BLaER1 (cell line): ENCODE data around the gene OGFR.

Experiments used
- H3K27ac ChIP-seq: shearing (Covaris generic); formaldehyde crosslinking; 2 replicates; pipeline ENCODE4 v1.8.1; 2022
- H3K27me3 ChIP-seq: shearing (Covaris generic); formaldehyde crosslinking; 2 replicates; pipeline ENCODE4 v1.8.1; 2022
- H3K36me3 ChIP-seq: shearing (Covaris generic); formaldehyde crosslinking; 2 replicates; pipeline ENCODE4 v1.8.1; 2022
- H3K4me1 ChIP-seq: shearing (Covaris generic); formaldehyde crosslinking; 2 replicates; pipeline ENCODE4 v1.8.1; 2022
- H3K4me2 ChIP-seq: shearing (Covaris generic); formaldehyde crosslinking; 2 replicates; pipeline ENCODE4 v1.8.1; 2022
- H3K4me3 ChIP-seq: shearing (Covaris generic); formaldehyde crosslinking; 2 replicates; pipeline ENCODE4 v1.8.1; 2022
- H3K9ac ChIP-seq: shearing (Covaris generic); formaldehyde crosslinking; 2 replicates; pipeline ENCODE4 v1.8.1; 2022
- H3K9me3 ChIP-seq: shearing (Covaris generic); formaldehyde crosslinking; 2 replicates; pipeline ENCODE4 v1.8.1; 2022
- H4K20me1 ChIP-seq: shearing (Covaris generic); formaldehyde crosslinking; 2 replicates; pipeline ENCODE4 v1.8.1; 2022
- Cebpa-rat ChIP-seq: shearing (Covaris generic); IDR thresholded peaks from 2 replicates; pipeline ENCODE4 v1.8.1; 2022

OGFR gene

GRCh38 chr20:62762376-62762775 lies 42.3 kb upstream of the OGFR start:
- Histone ChIP-seq H3K4me2 (peak overlapping the region; percentile 70; the same call in 1 of the 2 replicates), H3K4me1 (peaks cover 49% of the 10 kb centered on the region), H3K9ac (no peak overlapping the region), H3K27ac (no peak overlapping the region), H3K36me3 (no peaks in the 10 kb centered on the region; the same call in 1 of the 2 replicates), H4K20me1 (no peaks in the 10 kb centered on the region), H3K9me3 (no peaks in the 10 kb centered on the region), H3K27me3 (no peaks in the 10 kb centered on the region), H3K4me3 (no peak overlapping the region)
- no peak for TF ChIP-seq Cebpa-rat

DNA sequence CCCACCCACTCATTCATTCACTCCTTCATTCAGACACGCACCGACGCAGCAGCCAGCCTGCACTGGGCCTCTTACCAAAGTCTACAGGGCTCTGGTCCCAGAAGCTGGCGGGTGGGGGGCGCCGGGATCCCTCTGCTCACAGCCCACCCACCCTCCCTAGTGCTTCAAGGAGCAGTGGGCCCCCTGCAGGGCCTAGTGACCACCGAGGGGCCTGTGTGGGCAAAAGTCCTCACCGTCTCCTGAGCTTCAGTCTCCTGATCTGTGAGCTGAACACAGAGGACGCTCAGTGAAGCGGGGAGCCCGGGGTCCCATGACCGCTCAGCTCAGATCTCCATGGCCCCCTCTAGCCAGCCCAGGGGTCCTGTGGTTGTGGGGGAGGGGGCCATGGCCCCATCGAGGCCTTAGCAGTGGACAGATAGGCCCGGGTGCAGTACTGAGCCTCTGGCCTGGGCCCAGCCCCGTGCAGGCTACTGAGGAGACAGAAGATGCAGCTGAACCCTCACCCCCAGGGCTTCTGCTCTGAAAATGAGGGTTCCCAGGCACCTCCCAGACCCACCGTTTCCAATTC lies 41.8 kb upstream of the OGFR start:
- Histone ChIP-seq H3K4me3 (no peak overlapping the region), H3K36me3 (no peaks in the 10 kb centered on the region; the same call in 1 of the 2 replicates), H4K20me1 (no peaks in the 10 kb centered on the region), H3K4me2 (no peak overlapping the region), H3K27me3 (no peaks in the 10 kb centered on the region), H3K9me3 (no peaks in the 10 kb centered on the region), H3K9ac (no peak overlapping the region), H3K4me1 (peaks cover 54% of the 10 kb centered on the region), H3K27ac (no peak overlapping the region)
- TF ChIP-seq Cebpa-rat = no peak

DNA sequence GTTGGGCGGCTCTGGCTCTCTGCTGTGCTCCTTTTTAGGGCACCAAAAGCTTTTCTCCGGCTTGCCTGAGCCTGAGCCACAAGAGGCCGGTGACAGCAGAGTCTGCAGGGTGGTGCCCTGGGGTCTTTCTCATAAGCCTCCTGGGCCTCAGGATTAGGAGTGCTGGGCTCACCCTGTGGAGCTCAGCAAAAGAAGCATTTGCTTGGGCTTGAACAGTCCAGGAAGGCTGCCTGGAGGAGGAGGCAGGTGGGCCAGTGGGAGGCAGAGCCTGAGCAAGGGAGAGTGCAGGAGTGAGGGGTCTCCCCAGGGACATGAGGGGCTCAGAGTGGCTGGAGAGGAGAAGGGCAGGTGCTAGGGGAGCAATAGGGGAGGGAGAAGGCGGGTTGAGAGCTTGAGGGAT lies 41.2 kb upstream of the OGFR start:
- Histone ChIP-seq H3K4me3 (no peak overlapping the region), H3K9ac (no peak overlapping the region), H3K4me2 (no peak overlapping the region), H3K27me3 (no peaks in the 10 kb centered on the region), H3K36me3 (no peaks in the 10 kb centered on the region; the same call in 1 of the 2 replicates), H4K20me1 (no peaks in the 10 kb centered on the region), H3K27ac (no peak overlapping the region), H3K9me3 (no peaks in the 10 kb centered on the region), H3K4me1 (peaks cover 59% of the 10 kb centered on the region)
- no peak for TF ChIP-seq Cebpa-rat

GRCh38 chr20:62764156-62764935 lies 40.3 kb upstream of the OGFR start:
- H3K4me2 ChIP-seq = peak overlapping the region; percentile 19; the same call in 1 of the 2 replicates
- H3K4me3 ChIP-seq = no peak overlapping the region
- no peak overlapping the region for H3K9ac ChIP-seq
- no peaks in the 10 kb centered on the region for H3K9me3 ChIP-seq
- H4K20me1 ChIP-seq = no peaks in the 10 kb centered on the region
- H3K27me3 ChIP-seq = no peaks in the 10 kb centered on the region
- no peak overlapping the region for H3K27ac ChIP-seq
- peaks cover 68% of the 10 kb centered on the region for H3K4me1 ChIP-seq
- H3K36me3 ChIP-seq = no peaks in the 10 kb centered on the region; the same call in 1 of the 2 replicates
- no peak for TF ChIP-seq Cebpa-rat

DNA sequence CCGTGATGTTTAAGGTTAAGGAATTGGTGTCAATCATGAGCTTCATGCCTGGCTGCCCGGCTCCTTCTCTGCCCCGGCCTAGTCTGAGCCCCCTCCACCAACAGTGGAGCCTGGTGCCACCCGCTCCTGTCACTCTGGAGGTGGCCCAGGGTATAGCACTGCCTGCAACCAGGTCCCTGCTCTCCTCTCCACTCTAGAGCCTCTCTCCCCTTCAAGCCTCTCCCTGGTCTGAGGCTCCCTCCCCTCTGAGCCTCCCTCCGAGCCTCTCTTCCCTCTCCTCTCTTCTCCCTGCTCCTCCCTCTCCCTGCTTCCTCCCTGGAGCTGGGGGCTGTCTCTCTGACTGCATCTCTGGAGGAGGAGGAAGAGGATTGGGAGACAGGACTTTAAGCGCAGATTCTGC lies 39.6 kb upstream of the OGFR start:
- H3K4me3 ChIP-seq = no peak overlapping the region
- H3K36me3 ChIP-seq = no peaks in the 10 kb centered on the region; the same call in 1 of the 2 replicates
- H4K20me1 ChIP-seq = no peaks in the 10 kb centered on the region
- peaks cover 75% of the 10 kb centered on the region for H3K4me1 ChIP-seq
- no peaks in the 10 kb centered on the region for H3K27me3 ChIP-seq
- TF ChIP-seq Cebpa-rat = no peak
- no peak overlapping the region for H3K9ac ChIP-seq
- no peaks in the 10 kb centered on the region for H3K9me3 ChIP-seq
- H3K4me2 ChIP-seq = peak overlapping the region; percentile 19; the same call in 1 of the 2 replicates
- no peak overlapping the region for H3K27ac ChIP-seq

DNA sequence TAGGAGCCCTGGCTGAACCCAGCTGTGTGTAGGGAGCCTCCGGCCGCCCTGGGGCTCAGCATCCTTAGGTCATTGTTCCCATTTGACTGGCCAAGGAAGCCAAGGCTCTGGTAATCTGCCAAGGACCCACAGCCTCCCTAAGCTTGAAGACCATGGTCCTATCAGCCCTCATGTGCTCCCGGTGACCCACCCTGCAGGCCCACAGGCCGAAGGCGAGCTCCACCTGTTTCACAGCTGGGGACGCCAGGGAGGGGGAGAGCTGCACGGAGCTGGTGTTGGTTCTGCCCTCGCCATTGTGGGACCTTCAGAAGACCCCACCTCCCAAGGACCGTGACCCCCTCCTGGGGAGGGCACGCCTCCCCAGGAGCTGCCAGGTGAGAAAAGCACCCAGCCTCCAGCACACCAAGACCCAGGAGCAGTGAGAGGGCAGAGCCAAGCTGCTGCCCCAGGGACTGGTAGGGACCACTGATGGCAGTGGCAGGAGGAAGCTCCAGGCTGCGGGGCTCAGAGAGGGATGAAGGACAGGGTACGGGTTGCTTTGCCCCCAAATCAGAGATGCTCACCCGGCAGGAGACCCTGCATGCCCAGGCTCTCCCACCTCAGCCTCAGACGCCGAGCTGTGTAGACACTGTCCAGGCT lies 39.1 kb upstream of the OGFR start:
- H3K4me2 ChIP-seq = no peak overlapping the region; the same call in 1 of the 2 replicates
- no peak overlapping the region for H3K4me3 ChIP-seq
- H3K4me1 ChIP-seq = peaks cover 79% of the 10 kb centered on the region
- no peak overlapping the region for H3K27ac ChIP-seq
- no peaks in the 10 kb centered on the region for H3K9me3 ChIP-seq
- H3K36me3 ChIP-seq = no peaks in the 10 kb centered on the region
- TF ChIP-seq Cebpa-rat = no peak
- H3K27me3 ChIP-seq = no peaks in the 10 kb centered on the region
- no peaks in the 10 kb centered on the region for H4K20me1 ChIP-seq
- H3K9ac ChIP-seq = no peak overlapping the region

GRCh38 chr20:62766071-62766450 lies 38.6 kb upstream of the OGFR start:
- H4K20me1 ChIP-seq = no peaks in the 10 kb centered on the region
- H3K9me3 ChIP-seq = no peaks in the 10 kb centered on the region
- no peaks in the 10 kb centered on the region for H3K36me3 ChIP-seq
- H3K4me1 ChIP-seq = peaks cover 79% of the 10 kb centered on the region
- H3K4me2 ChIP-seq = no peak overlapping the region
- no peaks in the 10 kb centered on the region for H3K27me3 ChIP-seq
- H3K4me3 ChIP-seq = no peak overlapping the region
- H3K27ac ChIP-seq = no peak overlapping the region
- no peak overlapping the region for H3K9ac ChIP-seq
- no peak for TF ChIP-seq Cebpa-rat

DNA sequence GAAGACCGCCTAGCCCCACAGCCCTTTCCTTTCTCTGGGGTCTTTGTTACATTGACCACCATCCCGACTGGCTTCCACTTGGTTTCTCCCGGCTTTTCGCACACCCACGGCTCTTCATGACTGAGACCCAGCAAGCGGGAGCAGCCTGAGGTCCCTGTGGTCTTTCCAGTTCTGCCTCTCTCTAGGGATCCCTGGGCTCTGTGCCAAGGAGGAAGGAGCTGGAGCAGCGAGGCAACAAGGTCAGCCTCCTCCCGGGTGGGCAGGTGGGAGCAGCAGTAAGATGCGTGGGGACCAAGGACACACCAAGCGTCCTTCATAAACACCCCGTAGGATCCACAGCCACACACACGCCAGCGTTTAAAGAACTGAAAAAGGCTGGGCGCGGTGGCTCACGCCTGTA lies 37.9 kb upstream of the OGFR start:
- H3K4me1 ChIP-seq = peaks cover 79% of the 10 kb centered on the region
- no peaks in the 10 kb centered on the region for H4K20me1 ChIP-seq
- no peak overlapping the region for H3K9ac ChIP-seq
- H3K36me3 ChIP-seq = no peaks in the 10 kb centered on the region
- H3K9me3 ChIP-seq = no peaks in the 10 kb centered on the region
- peak overlapping the region; percentile 56 for H3K4me2 ChIP-seq
- no peak overlapping the region for H3K27ac ChIP-seq
- H3K27me3 ChIP-seq = no peaks in the 10 kb centered on the region
- H3K4me3 ChIP-seq = no peak overlapping the region
- TF ChIP-seq Cebpa-rat = no peak

DNA sequence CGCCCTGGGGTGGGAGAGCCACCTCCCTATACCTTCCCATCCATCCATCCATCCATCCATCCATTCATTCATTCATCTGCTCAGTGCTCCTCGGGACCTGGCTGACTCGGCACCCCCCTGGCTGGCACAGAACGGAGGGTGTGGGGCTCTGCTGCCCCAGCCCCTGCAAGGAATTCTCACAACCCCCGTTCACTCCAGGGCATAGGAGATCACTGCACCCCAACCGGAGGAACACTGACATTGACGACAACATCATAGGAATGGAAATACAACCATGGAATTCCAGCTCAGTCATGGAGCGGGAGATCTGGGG lies 36.4 kb upstream of the OGFR start:
- Histone ChIP-seq H3K27me3 (no peaks in the 10 kb centered on the region), H3K27ac (no peak overlapping the region), H3K9ac (no peak overlapping the region), H3K9me3 (no peaks in the 10 kb centered on the region), H3K4me3 (no peak overlapping the region), H3K36me3 (no peaks in the 10 kb centered on the region), H3K4me1 (peaks cover 88% of the 10 kb centered on the region), H4K20me1 (no peaks in the 10 kb centered on the region), H3K4me2 (peak overlapping the region; percentile 56)
- TF ChIP-seq Cebpa-rat = no peak
